HG03521 (cell line): Measurements from ENCODE around the gene CMYA5.

ENCODE experiments used
- ATAC-seq: cut with Tn5 transposase; IDR thresholded peaks from one replicate; pipeline ENCODE4 v1.9.1; 2021; ENCODE audit warnings: mild to moderate bottlenecking, moderate library complexity; ENCODE audit not compliant: unreplicated experiment

Gene CMYA5

DNA sequence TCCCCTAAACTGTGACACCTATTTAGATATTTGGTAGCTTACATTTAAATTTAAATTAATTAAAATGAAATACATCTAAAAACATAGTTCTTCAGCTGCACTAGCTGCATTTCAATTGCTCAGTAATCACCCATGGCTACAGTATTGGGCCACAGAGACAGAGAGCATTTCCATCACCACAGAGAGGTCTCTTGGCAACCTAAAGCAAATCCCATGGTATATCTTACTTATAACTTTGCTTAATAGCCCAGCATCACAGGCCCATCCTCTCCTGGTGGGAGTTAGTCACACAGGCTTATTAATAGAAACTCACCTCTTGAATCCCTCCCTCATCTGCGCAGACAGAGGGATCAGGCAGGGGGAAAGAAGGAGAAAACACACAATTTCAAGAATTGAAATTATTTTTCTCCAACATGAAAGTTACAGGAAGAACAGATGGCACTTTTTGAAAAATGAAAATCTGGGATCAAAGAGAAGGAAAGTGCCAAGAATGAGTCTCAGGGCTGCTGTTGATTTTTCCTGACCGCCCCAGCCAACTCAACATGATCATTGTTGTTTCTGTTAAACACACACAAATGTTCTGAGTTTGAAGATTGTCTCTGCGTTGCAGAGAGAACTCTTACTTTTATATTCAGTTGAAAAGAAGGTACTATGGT lies 144.6 kb downstream of the CMYA5 start:
- no peak for ATAC-seq

DNA sequence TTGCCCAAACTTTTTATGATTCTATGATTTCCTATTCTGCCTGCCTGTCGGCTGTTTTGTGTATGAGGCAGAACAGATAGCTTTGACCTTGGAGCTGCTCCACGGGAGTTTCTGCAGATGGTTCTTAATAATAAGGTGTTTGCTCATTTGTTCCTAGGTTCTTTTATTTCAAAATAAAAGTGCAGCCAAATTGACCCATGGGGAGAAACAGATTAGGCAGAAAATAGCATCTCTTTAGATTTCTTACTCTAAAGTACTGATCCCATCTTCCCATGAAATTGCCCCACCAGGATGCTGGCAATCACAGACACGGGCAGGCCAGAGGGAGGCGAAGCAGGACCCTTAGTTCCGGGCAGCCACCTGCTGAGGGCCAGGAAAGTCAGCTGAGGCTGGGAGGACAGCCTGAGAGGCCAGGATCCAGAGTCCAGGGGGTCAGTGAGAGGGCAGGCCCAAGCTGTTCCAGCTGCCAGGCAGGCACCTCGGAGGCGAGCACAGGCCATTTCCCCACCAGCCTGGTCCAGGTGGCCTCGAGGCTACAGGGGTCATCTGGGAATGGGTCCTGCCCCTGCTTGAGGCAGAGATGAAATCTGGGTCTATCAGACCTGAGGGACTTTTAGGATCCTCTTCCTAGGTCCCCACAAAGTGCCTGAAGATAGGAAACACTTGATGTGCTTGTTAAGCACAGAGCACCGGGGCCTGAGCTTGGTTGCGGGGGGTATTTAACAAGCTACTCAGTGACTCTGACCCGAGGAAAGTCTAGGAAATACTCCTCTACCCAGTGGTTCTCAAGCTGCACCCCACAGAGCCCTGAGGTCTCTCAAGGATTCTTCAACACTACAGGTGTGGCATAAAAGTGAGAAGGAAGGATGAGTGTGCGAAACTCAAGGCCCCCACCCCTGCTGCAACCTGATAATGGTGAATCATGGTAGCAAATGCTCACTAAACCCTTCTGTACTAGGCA lies 145.4 kb downstream of the CMYA5 start:
- no peak for ATAC-seq

DNA sequence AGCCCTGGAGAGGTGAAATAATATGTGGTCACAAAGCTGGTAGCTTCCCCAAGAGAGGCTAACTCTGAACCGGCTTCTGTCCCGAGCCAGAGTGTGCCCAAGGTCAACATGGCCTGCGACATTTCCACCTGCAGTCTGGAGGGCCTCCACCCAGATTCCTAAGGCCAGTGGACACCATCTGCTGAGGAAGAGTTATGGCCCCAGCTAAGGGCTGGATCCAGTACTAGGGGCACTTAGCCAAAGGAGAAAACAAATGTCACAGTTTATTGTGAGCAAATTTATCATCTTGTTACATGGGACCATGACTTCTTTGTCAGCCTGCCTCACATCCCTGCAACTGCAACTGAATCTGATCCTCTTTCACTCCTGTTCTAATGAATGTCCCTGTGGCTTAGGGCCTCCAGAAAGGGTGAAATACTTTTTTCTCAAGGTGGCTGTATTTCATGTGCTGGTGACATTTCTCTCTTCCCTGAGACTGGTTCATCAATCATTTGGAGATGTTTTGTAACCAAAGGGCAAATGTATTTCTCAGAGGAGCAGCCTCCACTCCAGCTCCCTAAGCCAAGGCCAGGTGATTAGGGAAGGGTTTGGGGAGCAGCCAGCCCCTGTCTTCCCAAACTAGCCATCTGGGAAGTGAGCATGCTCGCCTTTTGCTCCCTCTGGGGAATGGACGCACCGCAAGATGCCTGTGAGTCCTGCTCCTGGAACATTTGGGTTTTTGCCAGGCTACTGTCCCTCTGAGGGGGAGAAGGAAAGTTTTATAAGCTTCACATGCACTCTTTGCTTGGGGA lies 148.3 kb downstream of the CMYA5 start:
- ATAC-seq = no peak

DNA sequence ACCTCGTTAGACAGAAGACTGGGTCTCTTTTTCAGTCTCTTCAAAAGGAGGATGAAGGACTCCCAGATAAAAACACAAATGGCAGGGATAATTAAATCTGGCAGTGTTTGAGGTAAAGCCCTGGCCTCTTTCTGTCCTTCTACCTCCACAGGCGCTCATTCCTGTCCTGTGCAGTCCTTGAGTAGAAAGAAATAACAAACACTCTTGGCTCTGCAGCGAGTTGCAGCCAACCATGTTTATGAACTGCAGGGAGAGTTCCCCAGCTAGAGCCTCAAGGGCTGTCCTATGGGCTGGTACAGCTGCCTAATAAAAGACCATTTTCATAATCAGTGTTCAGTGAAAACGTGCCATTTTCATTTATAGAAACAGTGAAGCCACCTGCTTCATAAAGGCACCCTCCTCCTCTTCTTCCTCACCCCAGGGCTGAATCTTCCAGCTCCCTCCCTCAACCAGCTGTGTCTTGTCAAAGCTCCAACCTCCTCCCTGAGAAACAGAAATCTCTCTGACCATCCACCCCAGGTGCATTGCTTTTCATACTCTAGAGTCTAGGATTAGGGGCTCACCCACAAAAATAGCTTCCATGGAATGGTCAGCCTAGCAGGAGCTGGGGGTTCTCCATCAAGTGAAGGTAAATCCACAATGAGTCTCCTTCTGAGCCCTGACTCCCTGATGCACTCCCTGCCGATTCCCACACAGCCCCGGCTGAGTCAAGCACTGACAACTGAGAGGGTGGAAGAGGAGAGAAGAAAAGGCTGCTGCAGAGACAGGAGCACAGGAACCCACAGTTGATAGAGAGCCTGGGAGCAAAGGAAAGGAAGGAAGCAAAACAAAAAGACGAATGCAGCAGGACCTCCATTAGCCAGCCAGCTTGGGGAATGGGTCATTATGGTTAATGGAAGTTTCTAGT lies 150.7 kb downstream of the CMYA5 start:
- no peak for ATAC-seq

DNA sequence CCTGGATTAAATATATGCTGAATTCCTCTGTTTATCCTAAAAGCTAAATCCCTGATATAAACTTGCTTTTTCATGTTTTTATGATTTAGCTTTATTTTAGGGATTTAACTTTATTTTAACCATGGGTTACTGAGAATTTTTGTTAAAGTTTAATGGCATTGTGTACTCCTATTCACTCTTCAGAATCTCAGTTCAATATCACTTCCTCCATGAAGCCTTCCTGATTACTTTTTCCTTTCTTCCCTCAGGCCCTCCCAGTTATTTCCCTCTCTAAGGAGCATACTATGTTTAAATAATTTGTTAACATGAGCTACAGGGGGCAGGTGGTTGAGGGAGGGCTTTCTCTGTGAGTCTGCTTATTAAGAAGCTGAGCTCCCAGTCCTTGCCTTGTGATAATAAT lies 151.5 kb downstream of the CMYA5 start:
- no peak for ATAC-seq

DNA sequence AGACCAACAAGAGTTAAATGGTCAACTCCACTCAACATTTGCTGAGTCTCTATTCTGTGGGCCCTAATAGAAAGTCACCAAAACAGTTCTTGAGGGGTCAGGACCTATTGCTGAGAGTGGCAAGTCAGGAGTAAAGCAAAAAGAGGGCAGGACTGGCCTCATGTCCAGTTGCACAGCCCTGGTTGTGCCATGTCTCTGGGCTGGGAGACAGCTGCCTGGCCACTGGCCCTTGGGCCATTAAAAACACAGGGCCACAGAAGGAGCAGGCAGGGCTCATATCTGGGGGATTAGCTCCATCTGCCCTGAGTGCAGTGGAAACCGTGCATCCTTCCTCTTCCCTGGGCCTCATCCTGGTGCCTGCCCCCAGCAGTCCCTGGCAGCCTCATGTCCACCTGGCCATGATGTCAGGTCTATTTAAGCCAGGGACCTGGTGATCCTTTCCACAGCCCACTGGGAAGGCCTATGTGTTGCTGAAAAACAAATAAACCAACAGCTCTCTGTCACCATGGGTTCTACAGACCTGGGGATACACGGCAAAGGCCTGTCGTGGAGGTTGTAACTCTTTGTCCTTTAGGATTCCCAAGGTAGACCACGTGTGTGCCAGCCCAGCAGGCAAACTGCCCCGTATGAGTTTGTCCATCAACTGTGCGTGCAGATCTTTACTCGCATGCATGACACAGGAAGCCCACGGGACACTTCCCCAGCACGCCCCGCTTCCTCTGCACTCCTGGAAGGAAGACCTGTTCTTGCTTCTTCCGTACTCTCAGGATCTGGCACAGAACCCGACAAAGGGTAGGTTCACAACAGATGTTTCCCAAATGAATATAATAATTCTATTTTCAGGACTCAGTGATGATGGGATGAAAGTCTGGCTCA lies 152.6 kb downstream of the CMYA5 start:
- no peak for ATAC-seq

DNA sequence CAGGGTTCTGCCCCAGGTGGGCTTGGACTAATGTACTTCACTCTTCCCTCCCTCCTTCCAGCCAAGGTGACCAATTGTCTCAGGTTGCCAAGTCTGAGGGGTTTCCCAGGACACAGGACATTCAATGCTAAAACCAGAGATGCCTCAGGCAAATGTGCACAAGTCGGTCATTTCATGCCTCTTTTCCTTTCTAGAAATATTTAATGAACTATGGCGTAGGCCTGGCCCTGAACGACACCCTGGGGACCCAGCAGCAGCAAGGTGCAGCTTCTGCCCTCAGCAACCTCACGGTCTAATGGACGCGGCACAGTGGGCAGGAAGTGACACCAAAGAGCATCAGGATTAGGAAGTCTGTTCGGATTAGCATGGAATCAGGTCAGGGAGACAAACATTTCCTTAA lies 153.4 kb downstream of the CMYA5 start:
- ATAC-seq = no peak

DNA sequence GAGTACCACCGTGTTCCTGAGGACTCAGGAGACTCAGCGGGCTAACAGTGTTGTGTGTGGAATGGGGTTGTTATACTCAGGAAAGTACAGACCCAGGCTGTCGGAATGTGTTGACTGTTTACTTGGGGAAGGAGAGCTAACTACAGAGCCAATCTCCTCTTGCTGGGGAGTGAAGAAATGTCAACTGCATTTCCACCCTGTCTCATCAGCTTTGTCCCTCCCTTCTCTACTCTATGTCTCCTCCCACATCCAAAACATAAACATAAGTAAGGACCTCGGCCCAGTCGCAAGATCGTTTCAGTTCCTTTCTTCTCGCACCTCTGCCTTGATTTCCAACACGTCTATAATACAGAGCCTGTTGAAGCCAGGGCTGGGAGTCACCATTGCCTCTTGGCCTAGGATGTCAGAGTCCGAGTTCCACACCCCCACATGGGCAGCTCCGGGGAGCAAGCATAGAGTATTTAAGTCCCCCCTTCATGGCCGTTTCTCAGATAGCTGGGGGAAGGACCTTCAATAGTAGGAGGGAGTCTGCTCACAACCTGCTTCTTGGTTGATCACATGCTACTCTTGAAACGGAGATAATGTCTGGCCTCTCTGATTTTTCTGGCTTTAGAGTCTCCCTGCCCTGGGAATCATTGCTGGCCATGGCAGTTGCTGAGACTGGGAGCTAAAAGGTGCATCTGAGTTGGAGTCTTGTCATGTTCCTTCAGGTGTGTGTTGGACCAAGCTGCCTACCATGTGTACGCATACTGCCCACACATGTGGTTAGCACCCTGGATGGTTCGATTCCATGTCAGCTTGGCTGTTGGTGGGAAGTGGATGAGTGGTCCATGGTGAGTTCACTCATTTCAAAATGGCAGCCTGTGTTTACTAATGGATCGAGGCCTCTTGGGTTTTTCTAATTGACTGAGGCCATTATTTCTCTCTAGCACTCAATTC lies 154.1 kb downstream of the CMYA5 start:
- no peak for ATAC-seq

DNA sequence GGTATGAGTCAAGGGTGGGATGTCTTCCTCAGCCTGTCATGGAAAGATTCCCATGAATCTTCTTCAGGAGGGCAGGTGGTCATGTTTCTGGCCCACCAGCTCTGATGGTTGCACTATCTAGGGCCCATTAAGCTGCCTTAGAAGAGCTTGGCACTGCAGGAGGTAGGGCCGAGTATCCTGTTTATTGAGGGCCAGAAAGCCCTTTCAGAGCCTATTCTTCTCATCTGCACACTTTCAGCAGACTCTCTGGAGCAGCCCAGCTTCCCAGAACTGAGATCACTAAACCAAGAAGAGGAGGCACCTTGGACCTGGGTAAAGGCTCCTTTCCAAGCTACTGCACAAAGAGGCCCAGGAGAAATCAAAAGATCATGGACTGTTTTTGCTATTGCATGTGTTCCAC lies 154.9 kb downstream of the CMYA5 start:
- ATAC-seq = no peak

DNA sequence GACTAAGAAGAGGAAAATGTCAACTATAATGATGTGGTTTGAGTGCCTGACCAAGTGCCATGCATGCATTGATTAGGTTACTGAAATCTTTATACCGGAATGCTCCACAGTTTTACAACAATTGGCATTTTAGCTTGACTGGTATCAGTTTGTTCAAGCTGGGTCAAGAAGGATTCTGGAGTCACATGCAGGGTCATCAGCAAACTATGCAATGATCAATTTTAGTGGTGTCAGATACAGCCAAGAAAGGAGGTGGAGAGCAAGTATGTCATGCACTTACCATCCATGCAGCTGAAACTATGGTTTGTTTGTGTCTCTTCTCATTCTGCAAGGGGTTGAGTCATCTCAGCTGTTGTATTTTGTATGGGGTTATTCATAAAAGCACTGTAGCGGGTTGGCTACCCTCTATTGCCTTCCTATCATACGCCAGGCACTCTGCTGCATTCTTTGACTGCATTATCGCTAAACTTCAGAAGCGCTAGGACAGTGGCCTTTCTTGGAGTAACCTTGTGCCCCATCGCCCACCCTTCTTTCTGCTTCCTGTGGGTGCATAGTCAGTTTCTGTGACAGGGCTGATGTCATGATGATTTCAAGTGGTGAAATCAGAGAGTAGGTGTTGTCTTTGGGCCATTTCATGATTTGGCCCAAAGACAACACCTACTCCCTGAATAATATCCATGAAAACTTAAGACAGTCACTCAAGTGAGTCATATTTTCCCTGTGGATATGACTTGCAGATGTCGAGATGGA lies 156.0 kb downstream of the CMYA5 start:
- no peak for ATAC-seq

DNA sequence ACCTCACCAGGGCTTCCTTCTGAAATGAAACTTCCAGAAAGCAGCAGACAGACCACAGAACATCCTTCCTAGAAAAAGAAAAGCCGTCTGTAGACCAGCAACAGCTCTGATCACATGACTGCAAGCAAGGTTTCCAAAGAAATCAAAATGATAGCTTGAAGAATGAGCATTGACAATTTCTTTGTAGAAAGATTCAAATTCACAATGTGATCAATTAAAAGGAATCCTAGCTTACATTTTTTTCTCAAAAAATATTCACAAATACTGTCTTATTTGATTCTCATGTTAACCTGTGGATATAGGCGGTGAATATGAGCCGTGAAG lies 156.5 kb downstream of the CMYA5 start:
- no peak for ATAC-seq

DNA sequence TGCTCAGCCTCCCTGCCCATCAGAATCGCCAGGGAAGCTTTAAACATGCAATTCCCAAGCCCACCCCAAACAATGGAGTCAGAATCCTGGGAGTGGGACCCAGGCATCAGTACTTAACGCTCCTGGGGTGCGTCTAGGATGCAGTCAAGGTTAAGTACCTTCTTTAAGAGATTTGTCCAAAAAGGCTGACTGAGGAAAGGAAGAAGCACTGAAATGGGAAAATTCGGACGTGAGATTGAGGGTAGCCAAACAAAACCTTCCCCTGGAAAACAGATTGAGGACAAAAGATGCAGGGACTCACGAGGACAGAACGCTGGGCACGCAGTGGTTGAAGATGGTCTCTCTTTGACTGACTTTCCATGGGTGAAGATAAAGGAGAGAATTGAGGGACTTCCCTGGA lies 157.9 kb downstream of the CMYA5 start:
- ATAC-seq = no peak

DNA sequence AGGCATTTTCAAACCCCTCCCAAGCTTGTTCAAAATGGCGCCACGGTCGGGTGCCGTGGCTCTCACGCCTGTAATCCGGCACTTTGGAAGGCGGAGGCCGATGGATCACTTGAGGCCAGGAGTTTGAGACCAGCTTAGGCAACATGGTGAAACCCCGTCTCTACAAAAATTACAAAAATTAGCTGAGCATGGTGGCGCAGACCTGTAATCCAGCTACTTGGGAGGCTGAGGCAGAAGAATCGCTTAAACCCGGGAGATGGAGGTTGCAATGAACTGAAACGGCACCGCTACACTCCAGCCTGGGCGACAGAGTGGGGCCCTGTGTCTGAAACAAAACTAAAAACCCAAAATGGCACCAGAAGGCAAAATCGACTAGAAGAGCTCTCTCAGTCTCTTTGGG lies 159.4 kb downstream of the CMYA5 start:
- no peak for ATAC-seq
